Activated CD4-positive, alpha-beta T cell treated with anti-CD3 and anti-CD28 coated beads, Interleukin-2, amount 50 U/mL, for 24 hours (primary cell): Measurements from ENCODE around the gene PADI6.

Experiments
- DNase-seq, 2 donors: peaks; one replicate each; pipeline ENCODE4 v3.0.0-alpha.2; 2020; ENCODE audit warnings: low read depth in 1 of 2, low spot score in 1 of 2

PADI6 gene

GRCh38 chr1:17433261-17433660 lies 61.3 kb downstream of the PADI6 start:
- DNase-seq: no peak

DNA sequence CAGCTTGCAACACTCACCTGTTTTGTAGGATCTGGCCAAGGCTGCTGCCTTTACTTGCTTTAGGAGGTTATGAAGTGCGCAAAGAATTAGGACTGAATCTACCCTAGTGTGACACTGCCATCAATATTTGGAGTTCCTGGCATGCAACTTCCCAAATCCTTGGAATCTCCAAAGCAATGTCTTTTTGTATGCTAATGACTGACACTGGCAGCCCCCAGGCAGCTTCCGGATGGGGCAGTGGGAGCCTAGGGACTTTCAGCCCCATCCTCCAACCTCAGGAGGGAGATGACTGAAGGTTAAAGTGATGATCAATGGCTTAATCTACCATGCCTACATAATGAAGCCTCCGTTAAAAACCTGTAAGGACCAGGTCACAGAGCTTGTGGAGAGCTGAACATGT lies 62.0 kb downstream of the PADI6 start:
- no peak for DNase-seq

DNA sequence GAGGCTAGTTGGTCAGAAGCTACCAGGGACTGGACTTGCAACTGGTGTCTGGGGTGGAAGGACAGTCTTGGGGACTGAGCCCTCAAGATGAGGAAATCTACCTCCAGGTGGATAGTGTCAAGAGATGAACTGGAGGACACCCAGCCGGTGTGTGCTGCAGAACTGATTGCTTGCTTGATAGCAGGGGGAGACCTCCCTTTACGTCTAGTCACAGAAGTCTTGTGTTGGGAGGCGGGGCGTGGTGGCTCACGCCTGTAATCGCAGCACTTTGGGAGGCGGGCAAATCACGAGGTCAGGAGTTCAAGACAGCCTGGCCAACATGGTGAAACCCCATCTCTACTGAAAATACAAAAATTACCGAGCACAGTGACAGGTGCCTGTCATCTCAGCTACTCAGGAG lies 62.6 kb downstream of the PADI6 start:
- DNase-seq: no peak

DNA sequence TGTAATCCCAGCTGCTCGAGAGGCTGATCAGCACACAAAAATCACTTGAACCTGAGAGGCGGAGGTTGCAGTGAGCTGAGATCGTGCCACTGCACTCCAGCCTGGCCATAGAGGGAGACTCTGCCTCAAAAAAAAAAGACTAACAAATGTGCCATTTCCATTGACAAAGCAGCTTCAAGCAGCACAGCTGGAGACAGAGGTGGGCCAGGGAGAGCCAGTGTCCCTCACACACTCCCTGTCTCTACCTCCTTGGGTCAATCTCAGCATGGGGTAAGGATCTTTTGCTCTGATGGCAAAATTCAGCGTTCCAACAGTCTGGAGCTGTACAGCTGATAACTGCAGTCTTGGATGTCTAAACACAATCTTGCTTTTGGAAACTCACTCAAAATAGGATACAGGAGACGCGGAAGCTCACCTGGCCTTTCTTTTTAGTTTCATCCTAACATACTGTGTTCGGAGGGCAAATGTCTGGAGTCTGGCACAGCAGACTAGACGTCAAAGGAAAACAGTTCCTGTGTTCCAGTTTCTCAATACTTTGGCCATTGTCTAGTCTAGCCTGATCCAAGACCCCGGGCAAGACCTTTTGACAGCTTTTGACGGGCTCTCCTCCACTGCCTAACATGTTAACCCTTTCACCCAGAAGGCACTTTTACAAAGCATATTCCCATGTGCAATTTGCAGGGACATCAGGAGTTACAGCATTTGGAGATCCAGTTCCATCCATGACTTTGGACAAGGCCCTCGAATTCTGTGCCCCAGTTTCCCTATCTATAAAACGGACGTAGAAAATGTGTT lies 64.6 kb downstream of the PADI6 start:
- DNase-seq: no peak

DNA sequence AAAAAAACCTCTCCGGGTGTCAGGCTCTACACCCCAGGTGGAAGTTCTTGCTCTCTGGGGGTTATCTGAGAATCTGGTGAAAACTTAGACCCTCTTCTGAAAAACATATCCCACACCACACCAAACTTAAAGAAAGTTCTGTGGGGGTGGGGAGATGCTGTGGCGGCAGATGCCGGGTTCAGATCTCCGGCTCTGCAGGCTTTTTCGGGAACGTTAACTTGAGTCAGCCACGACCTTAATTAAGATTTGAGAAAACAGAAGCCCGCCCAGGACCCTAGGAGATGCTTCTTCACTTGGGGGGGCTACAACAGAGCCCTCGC lies 65.2 kb downstream of the PADI6 start:
- DNase-seq: no peak

GRCh38 chr1:17437580-17438317 lies 65.8 kb downstream of the PADI6 start:
- DNase-seq: peak; percentile 38 to 42

- peak; percentile 53 to 60 for DNase-seq
Measured at GRCh38 chr1:17438318-17439249, 66.6 kb downstream of the PADI6 start.

DNA sequence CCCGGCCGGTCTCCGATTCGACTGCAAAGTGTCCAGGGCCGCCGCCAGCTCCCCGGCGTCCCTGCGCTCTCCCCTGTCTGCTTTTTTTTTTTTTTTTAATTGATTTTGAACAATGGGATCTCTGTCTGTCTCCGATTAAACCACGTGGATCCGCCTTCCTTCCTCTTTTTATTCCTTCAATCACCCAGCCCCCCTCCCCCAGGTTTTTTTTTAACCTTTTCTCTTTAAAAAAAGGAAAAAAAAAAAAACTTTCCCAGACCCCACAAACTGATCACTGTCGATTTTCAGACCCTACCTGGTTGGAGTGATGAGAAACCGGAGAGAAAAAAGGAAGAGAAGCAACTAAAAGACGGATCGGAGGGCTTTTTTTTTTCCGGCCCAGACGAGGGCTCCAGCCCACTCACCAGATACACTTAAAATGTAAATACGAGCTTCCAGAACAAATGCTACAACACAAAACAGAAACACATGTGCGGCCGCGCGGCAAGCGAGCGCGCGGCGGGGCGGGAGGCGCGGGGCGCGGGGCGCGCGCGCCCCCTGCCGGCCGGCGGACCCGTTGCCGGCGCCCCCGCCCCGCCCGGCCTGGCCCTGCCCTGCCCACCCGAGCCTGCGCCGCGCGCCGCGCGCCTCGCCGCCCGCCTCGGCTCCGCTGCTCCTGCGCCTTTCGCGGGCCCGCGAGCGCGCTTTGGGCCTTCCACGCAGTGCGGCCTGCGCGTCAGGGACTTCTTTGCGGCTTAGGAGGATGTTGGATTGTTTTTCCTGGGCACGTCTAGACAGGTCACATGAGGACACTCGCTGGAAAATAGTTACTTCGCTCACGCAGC lies 67.5 kb downstream of the PADI6 start, which contains the start of gene RCC2:
Gene RCC2 (minus strand): TSS at position 428 of the 824 bp plus-strand sequence. CDS start 1,163 bp downstream, outside the sequence.
- peak; percentile 50 to 51 for DNase-seq

GRCh38 chr1:17440074-17440826 lies 68.3 kb downstream of the PADI6 start:
- no peak for DNase-seq

GRCh38 chr1:17440827-17441168 lies 68.8 kb downstream of the PADI6 start:
- DNase-seq: no peak

DNA sequence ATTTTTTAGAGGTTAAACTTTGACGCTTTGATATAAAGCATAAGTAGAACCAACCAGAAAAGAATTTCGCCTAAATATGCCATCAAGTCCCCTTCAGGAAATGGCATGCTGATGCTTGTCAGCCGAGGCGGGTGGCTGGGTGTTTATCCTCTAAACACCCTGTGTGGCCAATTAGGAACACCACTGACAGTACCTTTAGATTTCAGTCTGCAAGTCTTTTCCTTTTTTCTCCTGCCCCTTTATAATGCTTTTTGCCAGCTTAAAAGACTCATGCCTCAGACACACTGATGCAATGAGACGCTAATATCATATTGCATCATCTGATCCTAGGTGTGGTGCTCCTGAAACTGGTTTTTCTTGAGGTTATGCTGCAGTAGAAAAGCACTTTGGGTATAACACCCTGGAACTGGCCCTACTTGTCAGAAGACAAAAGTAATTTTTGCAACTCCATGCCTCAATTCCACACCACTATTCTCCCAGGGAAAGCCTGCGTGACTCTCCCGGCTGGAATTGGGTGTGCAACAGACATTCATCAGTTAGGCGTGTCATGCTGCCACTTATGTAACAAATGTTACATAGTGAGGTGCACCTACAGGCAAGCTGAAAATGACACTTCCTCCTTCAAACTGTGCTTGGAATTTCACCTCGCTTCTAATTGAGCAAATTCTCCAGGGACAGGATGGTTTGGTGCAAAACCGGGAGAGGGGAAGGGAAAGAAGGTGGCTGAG lies 69.4 kb downstream of the PADI6 start:
- no peak for DNase-seq

GRCh38 chr1:17441993-17442357 lies 70.0 kb downstream of the PADI6 start:
- DNase-seq: no peak

- DNase-seq: no peak
Measured at GRCh38 chr1:17442841-17443240, 70.8 kb downstream of the PADI6 start.

GRCh38 chr1:17447501-17447992 lies 75.6 kb downstream of the PADI6 start:
- no peak for DNase-seq
